GM12865 (cell line): Measurements from ENCODE around the gene MAGI1.

ENCODE experiments used
- DNase-seq: peaks from one replicate; pipeline ENCODE4 v3.0.0; 2010; ENCODE audit warnings: low read depth
- H3K4me3 ChIP-seq: 2 replicates; pipeline ENCODE4 v1.5.1; 2011; ENCODE audit warnings: mild to moderate bottlenecking, low read depth, low read length, control low read depth
- CTCF ChIP-seq: IDR thresholded peaks from 2 replicates; pipeline ENCODE4 v1.5.1; 2011; ENCODE audit warnings: low read length, control low read depth, low read depth, inconsistent platforms; ENCODE audit not compliant: insufficient read depth; ENCODE audit errors: missing control alignments

MAGI1 gene

DNA sequence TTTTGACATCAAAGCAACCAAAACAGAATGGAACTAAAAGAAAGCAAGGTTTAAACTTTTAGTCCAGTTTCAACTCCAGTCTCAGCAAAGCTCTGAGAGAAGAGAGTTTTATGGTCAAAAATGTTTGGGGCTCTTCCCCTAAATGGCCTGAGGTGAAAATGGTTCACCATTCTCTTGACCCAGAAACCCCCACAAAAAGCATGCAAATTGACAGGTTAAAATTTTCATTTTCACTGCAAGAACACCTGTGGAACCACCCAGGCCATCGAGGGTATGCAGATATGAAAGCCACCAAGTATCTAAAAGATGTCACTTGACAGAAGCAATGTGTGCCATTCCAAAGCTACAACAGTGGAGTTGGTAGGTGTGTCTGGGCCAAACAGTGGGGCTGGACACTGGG, 195.0 kb downstream of the MAGI1 start:
- no peak overlapping the region for H3K4me3 ChIP-seq
- TF ChIP-seq CTCF, result no peak
- peak; percentile 70 for DNase-seq

DNA sequence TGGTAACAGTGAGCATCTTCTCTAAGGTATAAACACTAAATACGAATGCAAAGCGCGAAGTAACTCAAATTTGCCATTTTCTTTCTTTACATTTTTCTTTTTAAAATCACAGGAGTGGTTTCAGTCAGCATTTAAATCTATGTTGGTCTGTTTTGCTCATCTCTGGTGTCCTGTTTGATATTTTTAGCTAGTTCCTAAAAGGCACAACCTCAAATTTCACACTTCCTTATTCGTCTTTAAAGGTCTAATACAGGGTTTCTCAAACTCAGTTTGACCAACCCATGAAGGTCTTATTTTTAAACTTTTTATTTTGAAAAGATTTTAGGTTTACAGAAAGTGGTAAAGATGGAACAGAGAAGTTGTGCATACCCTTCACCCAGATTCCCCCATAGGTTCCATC, 201.1 kb downstream of the MAGI1 start:
- DNase-seq, result peak; percentile 43
- TF ChIP-seq CTCF, result no peak

DNA sequence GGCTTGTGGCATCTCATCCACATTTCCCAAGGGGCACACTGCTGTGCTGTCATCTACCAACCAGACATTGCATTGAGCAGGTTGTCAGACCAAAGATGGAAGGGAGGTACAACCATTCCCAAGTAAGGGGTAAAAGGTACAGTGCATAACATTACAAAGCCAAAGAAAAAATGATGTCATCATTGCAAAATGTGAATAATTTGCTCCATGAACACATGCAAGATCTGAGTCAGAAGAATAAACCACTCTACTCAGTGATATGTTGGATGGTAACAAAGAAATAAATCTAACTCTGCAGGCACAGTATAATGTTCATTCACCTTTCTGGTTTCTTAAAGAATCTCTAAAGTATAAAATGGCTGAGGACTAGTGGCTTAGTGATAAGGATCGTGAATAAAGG, 202.7 kb downstream of the MAGI1 start:
- DNase-seq, result no peak
- TF ChIP-seq CTCF, result no peak

More for the DNA sequence above, 201.1 kb downstream of the MAGI1 start:
- no peak overlapping the region for H3K4me3 ChIP-seq

GRCh38 chr3:65833761-65834505, 204.8 kb downstream of the MAGI1 start:
- H3K4me3 ChIP-seq, result no peak overlapping the region
- DNase-seq, result peak; percentile 45
- TF ChIP-seq CTCF, result no peak

More for the DNA sequence above, 202.7 kb downstream of the MAGI1 start:
- peak overlapping the region; percentile 17; the same call in 1 of the 2 replicates for H3K4me3 ChIP-seq

- TF ChIP-seq CTCF, result no peak
- peak; percentile 14 for DNase-seq
- H3K4me3 ChIP-seq, result no peak overlapping the region
These were observed 206.8 kb downstream of the MAGI1 start for GRCh38 chr3:65831733-65832425.

DNA sequence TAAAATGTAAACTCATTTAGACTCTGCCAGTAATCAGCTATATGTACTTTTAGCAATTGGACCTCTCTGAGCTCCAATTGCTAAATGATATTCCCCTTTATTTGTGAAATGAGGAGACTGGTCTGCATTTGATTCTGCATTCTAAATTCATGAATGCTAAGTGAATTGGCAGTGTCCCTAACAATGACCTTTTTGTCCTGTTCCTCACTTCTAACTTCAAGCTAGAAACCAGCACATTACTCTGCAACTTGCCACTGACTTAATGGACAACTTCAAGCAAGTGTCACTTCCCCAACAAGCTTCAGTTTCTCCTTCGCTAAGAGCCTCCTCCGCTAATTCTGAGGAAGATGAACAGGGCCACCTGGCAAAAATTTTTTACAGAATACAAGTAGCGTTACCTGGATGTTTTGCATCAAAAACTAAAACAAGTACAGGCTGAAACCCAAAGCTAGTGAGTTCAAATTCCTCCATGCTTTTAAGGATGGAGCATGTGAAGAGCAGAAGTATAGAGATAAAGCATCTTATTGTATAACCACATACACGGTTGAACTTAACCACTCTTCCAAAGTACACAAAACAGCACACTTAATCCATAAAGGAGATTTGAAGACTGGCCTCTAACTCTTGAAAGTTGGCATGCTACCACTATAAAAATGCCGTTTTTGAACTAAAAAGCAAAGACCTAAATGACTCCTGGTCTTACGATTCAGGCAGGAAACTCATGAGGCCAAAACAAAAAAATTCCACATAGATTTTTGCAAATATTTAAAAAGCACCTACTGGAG, 207.6 kb downstream of the MAGI1 start:
- TF ChIP-seq CTCF, result no peak
- no peak overlapping the region for H3K4me3 ChIP-seq
- no peak for DNase-seq
